ENCODE measurements around the gene TMEM106C. TPM values are rescaled to one million over a fixed set of nuclear protein-coding genes. Genes with fewer than 3 reads are reported as not detected.

TMEM106C gene
- total RNA-seq, 2 donors from 2014 or later, result 54.7 to 107 TPM

DNA sequence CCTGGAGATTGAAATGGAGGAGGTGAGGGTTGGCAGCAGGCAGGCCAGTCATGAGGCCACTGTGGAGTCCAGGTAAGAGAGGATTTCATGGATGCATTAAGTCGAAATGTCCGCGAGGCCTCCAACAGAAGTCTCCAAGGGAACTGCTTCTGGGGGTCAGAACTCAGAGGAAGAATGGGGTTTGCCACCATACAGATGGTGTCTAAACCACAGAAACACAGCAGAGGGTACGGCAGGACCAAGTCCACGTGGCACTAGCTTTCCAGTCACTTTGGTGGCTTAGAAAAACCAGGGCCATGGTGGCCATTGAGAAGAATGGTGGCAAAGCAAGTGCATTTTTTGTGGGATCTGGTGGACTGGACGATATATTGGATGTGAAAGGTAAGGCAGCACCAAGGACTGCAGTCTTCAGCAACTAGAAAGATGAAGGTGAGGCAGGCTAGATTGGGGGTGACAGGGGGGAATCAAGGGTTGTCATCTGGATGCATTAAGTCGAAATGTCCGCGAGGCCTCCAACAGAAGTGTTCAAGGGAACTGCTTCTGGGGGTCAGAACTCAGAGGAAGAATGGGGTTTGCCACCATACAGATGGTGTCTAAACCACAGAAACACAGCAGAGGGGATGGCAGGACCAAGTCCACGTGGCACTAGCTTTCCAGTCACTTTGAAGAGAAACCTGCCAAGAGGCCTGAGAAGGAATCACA is 22.5 kb upstream of the TMEM106C start:
- H3K4me3 ChIP-seq, result no peak overlapping the region
- DNase-seq (ENCODE audit: low spot score), result no peak
- no peaks in the 10 kb centered on the region for H3K36me3 ChIP-seq
- no peaks in the 10 kb centered on the region for H3K27me3 ChIP-seq
- H3K4me1 ChIP-seq, result peaks cover 0 to 11% of the 10 kb centered on the region in 2 donors
- no peak overlapping the region for H3K27ac ChIP-seq
- no peaks in the 10 kb centered on the region for H3K9me3 ChIP-seq
- TF ChIP-seq CTCF (IDR thresholded peaks at IDR 0.05), result no peak

- Histone ChIP-seq H3K27me3 (no peaks in the 10 kb centered on the region), H3K4me1 (peaks cover 0 to 11% of the 10 kb centered on the region in 2 donors), H3K36me3 (no peaks in the 10 kb centered on the region), H3K4me3 (no peak overlapping the region), H3K9me3 (no peaks in the 10 kb centered on the region), H3K27ac (no peak overlapping the region)
- DNase-seq (ENCODE audit: low spot score), result no peak
- no peak for TF ChIP-seq CTCF (IDR thresholded peaks at IDR 0.05)
Observed at GRCh38 chr12:47941475-47941780, 22.0 kb upstream of the TMEM106C start.

DNA sequence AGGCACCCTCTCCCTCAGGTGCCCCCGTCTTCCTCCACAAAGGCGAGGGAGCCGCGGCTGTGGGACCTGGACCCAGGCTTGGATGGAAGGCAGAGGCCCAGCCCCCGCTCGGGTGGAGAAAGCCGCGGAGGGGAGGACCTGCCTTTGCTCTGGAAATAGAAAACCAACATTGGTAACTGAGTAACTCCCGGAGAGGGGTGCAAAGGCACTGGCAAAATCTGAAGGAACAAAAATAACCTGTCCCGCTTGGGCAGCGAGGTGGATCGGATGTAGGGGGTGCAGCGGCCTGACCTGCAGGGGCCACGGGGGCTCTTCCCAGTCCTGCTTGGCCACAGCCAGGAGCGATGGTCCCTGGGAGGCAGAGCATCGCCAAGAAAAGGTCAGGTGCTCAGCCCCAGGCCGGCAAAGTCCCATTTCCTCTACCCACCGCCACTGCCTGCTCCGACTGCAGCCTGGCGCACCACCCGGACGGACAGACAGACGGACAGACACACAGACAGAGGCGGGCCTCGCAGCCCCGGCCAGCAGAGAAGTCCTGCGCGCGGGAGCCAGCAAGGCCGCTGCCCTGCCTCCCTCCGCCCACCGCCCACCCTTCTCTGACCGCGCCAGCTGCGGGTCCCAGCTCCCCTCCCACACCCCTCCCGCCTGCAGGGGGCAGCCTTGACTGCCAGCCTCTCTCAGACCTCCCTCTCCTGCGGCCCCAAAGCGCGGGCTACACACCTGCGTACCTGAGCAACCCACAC is 21.4 kb upstream of the TMEM106C start:
- no peak for DNase-seq (ENCODE audit: low spot score)
- Histone ChIP-seq H3K4me1 (peaks cover 0 to 11% of the 10 kb centered on the region in 2 donors), H3K36me3 (no peaks in the 10 kb centered on the region), H3K27ac (no peak overlapping the region), H3K27me3 (no peaks in the 10 kb centered on the region), H3K9me3 (no peaks in the 10 kb centered on the region), H3K4me3 (no peak overlapping the region)
- TF ChIP-seq CTCF (IDR thresholded peaks at IDR 0.05), result peak in 1 of 2 donors; percentile 26

DNA sequence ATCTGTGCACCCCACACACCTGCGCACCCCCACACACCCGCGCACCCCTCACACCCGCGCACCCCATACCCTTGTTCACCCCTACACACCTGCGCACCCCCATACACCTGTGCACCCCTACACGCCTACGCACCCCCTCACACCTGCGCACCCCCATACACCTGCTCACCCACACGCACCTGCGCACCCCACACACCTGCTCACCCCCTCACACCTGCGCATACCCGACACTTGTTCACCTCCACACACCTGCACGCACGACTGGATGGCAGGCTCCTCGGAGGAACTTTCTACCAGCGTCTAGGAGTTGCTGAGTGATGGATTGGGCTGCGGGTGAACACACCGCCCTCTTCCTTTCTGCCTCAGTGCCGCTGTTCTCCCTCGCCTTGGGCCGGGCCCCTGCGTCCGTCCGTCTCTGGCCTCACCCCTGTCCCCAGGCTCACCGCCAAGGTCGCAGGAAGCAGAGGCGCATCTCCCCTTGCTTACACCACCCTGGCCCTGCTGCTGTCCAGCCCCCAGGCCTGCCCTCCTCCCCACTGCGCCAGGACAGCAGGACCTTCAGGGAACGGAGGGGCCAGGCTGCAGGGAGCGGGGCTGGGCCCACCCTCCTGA is 20.7 kb upstream of the TMEM106C start:
- no peaks in the 10 kb centered on the region for H3K9me3 ChIP-seq
- no peak for DNase-seq (ENCODE audit: low spot score)
- no peak for TF ChIP-seq CTCF (IDR thresholded peaks at IDR 0.05)
- no peaks in the 10 kb centered on the region for H3K27me3 ChIP-seq
- no peak overlapping the region for H3K4me3 ChIP-seq
- no peak overlapping the region for H3K27ac ChIP-seq
- no peaks in the 10 kb centered on the region for H3K36me3 ChIP-seq
- H3K4me1 ChIP-seq, result peaks cover 0 to 11% of the 10 kb centered on the region in 2 donors

DNA sequence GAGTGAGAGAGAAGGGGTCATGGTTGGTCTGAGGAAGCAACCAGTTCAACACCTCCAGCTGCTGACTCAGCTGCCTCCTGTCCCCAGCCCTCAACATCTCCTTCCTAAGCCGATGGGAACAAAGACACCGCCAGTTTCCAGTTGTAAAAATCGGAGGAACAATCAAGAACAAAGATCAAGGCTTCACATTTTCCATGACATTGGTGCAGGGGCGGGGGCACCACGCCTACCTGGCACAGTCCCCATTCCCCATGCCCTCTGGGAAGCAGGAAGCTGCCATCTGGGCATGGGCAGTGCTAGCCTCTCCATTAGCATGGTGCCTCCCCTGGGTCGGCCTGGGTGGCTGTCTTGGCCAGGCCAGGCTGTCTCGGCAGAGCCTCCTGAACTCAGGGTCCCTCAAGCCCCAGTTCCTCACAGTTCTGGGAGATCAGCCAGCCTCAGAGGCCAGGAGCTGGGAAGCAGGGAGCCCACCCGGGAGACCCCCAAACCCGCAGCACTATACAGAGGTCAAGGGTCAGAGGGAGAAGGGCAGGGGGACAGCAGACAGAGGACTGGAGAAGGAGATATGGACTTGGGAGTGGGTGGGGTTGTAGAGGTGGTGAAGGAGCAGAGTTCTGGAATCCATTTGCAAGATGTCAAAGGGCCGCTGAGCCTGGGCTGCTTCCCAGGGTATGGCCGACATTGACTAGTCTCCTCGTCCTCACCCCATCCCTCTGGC is 19.6 kb upstream of the TMEM106C start:
- Histone ChIP-seq H3K9me3 (no peaks in the 10 kb centered on the region), H3K27me3 (no peaks in the 10 kb centered on the region), H3K4me3 (no peak overlapping the region), H3K36me3 (no peaks in the 10 kb centered on the region), H3K4me1 (peaks cover 0 to 8% of the 10 kb centered on the region in 2 donors), H3K27ac (no peak overlapping the region)
- DNase-seq (ENCODE audit: low spot score), result no peak
- no peak for TF ChIP-seq CTCF (IDR thresholded peaks at IDR 0.05)
